Retinal pigment epithelial cell (primary cell): ENCODE measurements around the gene R3HDM2.

Experiments used
- DNase-seq: peaks from one replicate; pipeline ENCODE4 v3.0.0-alpha.2; 2010; ENCODE audit warnings: low read depth
- H3K4me3 ChIP-seq: 2 replicates; pipeline ENCODE4 v1.5.1; 2011; ENCODE audit warnings: mild to moderate bottlenecking, low read length, control low read depth, moderate library complexity
- CTCF ChIP-seq: conservative IDR thresholded peaks from 2 replicates; pipeline ENCODE4 v1.5.1; 2011; ENCODE audit warnings: low read depth, low read length, control low read depth, inconsistent platforms

R3HDM2 gene

GRCh38 chr12:57205931-57206330 is 224.9 kb downstream of the R3HDM2 start:
- no peak for DNase-seq
- H3K4me3 ChIP-seq: no peak overlapping the region
- TF ChIP-seq CTCF: no peak

GRCh38 chr12:57205186-57205585 is 225.7 kb downstream of the R3HDM2 start:
- TF ChIP-seq CTCF: no peak

GRCh38 chr12:57204454-57204853 is 226.4 kb downstream of the R3HDM2 start:
- TF ChIP-seq CTCF: no peak
- DNase-seq: no peak
- no peak overlapping the region for H3K4me3 ChIP-seq

More at GRCh38 chr12:57205186-57205585, 225.7 kb downstream of the R3HDM2 start:
- H3K4me3 ChIP-seq: no peak overlapping the region
- DNase-seq: no peak

- DNase-seq: no peak
- TF ChIP-seq CTCF: no peak
- no peak overlapping the region for H3K4me3 ChIP-seq
These were observed 227.1 kb downstream of the R3HDM2 start for GRCh38 chr12:57203791-57204190.
